Measurements from ENCODE around the gene CAPN12.

DNA sequence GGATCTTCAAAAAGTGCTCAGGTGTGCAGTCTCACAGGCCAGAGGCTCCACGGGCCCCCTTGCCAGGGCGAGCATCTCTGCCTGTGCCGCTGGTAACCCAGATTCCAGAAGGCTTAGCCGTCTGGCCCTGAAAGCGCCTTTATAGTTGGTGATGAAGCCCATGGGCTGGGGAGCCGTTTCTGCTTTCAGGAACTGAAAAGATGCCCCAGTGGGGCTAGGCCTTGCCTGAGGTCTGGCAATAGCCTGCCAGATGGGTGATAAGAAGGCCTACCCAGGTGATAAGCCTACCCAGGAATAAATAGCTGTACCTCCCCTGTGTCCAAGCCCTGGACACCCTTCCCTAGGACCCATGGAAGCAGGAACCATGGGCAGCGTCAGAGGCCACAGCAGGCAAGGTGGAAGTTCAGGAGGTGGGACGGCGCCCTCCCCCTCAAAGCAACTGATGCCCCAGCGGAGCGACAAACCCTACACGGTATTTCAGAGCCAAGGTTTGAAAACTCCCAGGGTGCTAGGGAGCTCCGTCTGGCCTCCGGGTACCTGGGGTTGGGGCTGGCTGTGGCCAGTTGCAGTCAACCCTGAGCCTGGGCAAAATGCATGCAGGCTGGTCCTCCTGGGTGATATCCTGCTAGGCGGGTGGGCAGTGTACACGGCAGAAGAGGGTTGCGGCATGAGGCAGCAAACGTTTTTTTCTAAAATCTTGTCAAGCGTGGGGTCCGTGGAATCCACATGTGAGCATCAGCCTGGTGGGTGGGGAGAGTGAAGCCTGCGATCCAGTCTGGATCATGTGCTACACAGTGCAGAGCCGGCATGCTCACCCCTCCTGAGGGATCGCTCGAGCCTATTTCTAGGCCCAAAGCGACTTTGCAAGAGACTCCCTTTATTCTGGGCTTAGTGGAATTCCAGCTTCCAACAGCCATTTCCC is 51.6 kb downstream of the CAPN12 start:
- TF ChIP-seq CTCF (IDR thresholded peaks at IDR 0.05; ENCODE audit: low read depth, low read length) (no peak), EZH2phosphoT487 (IDR thresholded peaks at IDR 0.05; ENCODE audit: low read depth) (no peak)
